SHP77 (cell line): ENCODE measurements around the gene FBP1.
"Not testable (repeated sequence)": the region's sequence is repeated elsewhere in the genome, so short reads cannot be mapped to it uniquely, and the experiment has no call there.

Experiments
- DNase-seq, 2 experiments: peaks; one replicate each; lab custom pipeline; 2025; lab: John Stamatoyannopoulos, UW

Gene FBP1

DNA sequence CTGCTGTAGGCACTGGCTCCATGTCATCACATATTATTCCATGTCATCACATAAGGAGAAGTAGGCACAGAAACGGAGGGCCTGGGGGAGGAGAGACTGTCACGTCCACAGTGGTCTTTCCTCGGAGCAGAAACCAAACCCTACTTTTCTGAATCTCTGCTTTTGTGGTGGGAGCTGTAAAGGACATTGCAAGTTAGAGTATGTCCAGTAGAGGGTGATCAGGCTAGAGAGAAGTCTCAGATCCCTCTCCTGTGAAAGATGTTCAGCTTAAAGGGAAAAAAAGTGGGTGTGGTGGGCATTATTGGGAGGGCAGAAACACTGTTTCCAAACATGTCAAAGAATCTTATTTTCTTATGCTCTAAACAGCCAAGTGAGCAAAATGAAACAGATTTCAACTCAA lies 26.3 kb downstream of the FBP1 start:
- DNase-seq, result no peak

DNA sequence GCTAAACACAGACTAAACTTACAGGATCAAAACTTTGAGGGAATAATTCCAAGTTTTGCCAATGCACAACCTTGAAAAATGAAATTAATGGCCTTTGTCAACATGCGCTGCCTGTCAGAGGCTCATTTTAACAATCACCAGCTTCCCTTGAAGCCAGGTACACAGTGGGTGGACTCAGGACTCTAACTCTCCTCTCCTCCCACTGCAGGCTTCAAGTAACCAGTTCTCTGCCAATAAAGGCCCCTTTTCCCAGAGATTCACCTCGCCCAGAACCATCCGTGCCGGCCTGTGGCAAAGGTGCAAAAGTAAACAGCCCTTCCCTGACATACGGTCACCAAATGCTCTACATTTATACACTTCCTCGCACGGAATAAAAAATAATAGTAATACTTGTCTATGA lies 27.2 kb downstream of the FBP1 start:
- DNase-seq, result no peak

DNA sequence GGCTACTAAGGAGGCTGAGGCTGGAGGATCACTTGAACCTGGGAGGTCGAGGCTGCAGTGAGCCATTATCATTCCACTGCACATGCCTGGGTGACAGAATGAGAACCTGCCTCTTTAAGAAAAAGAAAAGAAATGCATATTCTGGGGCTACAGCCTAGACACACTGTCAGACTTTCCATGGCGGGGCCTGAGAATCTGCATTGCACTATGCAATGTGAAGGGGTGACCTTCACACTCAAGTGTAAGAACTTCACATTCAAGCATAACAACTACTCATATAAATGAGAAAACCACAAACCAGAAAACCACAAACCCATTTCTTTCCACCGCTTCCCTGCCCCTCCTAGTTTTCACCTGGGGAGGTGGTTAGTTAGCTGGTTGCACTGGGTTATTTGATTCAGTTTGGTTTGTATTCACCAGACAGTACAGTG lies 27.7 kb downstream of the FBP1 start:
- no peak for DNase-seq

DNA sequence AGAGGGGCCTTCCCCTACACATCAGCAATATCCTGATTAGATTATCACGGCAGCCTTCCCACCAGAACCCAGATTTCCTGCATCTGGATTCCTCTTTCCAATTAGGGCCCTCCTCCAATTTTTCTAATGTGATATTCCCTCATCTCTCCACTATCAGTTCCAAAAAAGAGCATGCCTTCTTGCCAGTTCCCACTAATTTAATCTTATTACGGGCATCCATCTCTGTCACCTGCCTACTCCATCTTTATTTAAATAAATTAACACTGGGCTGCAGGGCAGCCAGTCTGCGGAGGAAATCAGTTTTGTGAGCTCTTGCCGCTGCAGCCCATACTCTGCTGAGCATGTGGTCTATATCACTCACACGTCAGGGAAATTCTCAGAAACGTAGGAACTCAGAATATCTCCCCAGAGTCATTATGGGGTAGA lies 29.1 kb downstream of the FBP1 start:
- no peak for DNase-seq

DNA sequence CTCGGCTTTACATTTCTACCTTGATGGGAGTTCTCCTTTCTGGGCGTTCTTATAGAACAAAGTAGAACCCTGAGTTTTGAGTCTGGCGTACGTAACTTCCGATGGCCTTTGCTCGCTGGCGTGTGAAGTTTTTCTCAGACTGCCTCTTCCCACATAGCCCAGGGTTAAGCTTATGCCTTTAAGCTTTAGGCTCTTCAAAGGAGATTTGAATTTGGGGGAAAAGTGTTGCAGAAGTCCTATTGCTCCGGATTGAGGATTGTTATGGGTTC lies 32.0 kb downstream of the FBP1 start:
- DNase-seq, result no peak

DNA sequence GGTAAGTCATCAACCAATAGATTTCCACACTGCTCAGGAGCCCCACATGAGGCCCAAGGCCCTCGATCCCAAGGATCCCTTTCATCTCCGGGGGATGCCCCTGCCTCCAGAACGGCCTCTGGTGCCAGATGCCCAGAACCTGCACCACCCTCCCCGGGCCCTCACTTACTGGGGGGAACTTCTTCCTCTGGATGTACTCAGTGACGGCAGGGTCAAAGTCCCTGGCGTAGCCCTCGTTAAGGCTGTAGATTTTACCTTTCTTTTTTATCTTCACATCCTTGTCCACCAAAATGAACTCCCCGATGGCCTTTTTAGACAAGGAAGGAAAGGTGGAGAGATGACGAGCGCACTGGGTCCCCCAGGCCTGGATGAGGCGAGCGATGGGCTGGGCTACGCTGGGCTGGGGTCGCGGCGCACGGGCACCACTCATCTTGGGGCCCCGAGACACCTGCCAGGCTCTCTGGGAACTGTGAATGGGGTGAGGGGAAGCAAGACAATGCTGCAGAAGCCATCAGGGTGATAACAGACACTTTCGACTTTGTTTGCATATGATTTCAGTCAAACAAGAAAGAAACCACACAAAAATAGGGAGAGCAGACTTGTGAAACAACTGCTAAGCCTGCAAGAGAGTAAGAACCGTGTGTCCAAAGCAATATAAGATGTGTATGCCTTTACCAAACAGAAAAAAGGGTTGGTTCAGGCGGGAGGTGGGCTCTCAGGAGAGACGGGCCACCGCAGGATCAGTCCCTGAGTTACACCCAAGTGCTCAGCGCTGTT lies 32.5 kb downstream of the FBP1 start:
- no peak for DNase-seq

DNA sequence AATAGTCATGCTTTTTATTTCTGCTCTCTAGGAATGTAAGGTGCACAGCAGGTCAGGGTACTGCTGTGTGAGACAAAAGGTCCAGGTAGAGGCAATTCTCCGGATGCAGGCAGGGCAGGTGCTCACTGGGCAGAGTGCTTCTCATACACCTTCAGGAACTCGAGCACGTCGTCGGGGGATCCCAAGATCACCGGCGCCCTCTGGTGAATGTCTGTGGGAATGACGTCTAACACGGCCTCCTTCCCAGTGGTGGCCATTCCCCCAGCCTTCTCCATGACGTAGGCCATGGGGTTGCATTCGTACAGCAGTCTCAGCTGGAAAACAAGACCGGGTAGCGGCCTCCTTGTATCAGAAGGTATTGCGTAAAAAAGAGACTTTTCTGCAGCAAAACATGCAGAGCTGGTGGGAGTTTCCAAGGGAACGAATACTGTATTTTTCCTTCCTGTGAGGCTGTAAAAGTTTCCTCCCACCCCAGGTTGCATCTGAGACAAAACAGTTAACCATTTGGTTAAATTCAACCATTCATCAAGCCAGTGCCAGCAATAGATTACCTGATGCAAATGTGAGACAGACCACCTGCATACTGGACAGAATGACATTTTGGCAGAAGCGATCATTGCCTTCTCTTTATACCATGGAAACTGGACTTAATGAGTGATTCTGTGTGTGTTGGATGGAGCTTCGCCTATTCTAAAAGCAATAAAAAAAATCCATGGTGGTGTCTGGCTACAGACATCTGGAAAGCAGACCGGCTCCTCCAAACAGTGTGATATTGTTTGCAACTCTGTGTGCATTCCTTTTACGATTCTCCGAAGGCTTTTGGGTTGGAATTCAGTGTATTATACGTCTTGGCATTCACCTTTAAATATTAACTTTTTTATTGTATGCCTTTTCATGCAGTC lies 35.8 kb downstream of the FBP1 start:
- peak; percentile 42 to 56 for DNase-seq

DNA sequence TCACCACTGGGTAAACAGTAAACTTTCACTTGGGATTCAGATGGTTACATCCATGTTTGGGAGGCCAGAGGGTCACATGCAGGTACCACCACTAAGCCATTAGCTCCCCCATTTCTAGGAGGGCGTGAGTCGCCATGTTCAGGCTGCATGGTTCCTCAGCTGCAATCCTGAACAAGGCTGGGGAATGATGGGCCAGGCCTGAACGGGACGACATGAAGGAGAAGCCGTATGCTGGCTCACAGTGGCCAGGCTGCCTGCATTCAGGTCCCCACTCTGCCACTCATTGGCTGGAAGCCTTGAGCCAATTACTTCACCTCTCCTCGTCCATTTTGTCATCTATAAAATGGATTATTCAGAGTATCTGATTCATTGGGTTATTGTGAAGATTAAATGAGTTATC lies 36.7 kb downstream of the FBP1 start:
- no peak for DNase-seq

DNA sequence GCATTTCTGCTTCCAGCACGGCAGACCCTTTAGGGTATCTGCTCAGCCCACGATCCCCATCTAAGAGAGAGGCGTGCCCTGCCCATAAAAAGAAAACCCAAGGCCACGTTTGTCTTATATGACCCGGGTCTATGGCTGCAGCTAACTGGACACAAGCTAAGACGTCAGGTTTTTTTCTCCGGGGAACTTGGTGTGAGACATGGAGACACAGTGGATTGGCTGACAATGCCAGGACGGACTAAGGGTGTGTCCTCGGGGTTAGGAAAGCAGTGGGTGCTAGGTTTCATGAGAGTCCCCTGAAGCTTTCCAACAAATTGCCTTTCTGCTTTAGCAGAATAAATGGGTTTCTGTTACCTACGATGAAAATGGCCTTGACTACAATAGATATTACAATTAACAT lies 38.6 kb downstream of the FBP1 start:
- no peak for DNase-seq

DNA sequence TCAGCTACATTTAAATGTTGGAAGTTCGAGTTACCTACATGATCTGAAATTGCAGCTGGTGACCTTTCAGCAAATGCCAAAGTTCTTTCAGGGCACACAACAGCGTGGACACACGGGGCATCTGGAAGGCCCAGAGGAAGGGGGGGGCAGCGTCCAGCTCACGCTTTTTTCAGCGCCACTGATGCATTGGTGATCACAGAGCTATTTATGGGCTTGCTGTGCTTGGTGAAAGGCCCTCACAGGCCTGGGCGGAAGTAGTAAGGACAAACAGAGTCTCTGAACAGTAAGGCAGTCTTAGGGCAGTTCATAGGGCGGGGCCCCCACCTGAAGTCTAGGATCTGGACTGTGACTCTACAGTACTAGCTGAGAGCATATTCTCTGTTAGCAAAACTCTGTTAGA lies 39.1 kb downstream of the FBP1 start:
- peak in 1 of 2 experiments; percentile 28 for DNase-seq

DNA sequence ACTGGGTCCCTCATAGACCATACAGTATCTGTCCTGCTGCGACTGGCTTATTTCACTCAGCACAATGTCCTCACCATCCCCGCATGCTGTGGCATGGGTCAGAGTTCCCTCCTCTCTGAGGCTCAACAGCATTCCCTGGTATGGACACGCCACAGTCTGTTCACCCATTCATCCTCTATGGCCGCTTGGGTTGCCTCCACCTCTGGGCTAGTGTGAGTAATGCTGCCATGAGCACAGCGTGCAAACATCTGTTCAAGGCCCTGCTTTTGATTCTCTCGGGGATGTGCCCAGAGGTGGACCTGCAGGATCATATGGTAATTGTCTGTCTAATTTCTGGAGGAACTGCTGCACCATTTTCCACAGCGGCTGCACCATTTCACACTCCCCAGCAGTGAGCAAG lies 40.2 kb downstream of the FBP1 start:
- DNase-seq, result no peak

DNA sequence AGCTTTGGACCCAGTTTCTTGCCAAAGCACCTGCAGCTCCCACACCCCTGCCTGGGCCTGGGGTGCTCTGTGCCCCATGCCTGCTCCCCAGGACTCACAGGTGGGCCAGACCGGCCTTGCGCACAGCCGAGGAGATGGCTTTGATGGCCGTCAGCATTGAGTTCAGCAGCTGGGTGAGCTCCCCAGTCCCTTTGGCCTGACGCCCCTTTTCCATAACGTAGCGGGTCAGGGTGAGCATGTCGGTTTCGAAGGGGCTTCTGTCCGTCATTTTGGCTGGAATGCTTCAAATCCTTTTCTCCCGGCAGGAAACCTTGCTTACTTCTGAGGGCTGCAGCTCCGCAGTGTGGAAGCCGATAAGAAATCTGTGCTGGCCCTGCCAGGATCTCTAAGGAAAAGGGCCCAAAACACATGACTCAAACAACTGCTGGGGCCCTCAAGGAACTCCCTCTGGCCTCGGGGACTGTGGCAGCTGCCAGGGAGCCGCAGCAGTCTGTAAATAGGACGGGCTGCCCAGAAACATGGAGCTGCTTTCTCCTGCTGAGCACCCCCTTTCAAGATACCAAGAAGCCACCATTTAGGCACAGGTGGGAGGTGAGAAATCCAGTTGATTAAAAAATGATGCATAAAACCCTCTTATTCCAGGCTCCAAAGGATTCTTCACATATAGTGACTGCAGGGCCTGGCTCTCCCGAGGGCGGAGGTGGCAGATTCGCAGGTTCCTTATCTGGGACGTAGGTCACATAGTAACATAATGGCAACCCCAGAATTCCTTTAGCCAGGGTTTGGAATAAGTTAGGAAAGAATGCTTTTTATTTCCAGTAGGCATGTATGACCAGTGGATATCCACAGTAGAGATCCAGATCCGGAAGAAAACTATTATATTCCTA lies 45.6 kb downstream of the FBP1 start, which contains the start of gene FBP2:
Gene FBP2 (minus strand): TSS at position 366 of the 887 bp plus-strand sequence. CDS start 98 bp downstream, at position 268.
- DNase-seq, result no peak

DNA sequence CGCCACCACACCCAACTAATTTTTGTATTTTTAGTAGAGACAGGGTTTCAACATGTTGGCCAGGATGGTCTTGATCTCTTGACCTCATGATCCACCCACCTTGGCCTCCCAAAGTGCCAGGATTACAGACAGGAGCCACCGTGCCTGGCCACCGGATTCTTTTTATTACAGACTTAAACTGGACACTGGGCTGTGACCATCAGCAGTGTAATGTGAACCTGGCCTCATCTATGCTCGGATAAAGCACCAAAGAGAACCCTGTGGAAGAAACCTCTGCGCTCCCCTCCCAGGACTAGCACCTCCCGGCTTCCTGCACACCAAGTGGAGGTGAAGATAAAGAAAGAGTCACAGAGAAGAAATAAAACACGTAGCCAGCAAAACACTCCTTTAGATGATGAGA lies 46.6 kb downstream of the FBP1 start:
- not testable (repeated sequence) for DNase-seq

DNA sequence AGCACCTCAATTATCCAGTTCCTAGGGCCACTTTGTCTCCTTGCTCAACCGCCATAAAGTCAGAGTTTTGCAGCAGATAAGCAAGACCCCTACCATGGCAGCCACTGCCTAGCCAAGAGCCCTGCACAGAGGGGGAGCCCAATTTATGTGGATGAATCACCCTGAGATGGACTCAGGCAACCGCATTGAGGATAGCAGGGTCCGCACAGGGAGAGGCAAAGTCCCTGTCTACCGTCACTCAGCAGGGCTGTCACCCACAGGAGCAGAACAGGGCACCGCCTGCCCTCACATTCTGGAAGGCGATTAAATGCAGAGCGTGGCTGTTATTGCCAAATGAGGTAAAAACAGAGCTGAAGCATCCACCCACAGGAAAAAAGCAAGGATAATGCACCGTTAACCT lies 47.4 kb downstream of the FBP1 start:
- DNase-seq, result no peak

DNA sequence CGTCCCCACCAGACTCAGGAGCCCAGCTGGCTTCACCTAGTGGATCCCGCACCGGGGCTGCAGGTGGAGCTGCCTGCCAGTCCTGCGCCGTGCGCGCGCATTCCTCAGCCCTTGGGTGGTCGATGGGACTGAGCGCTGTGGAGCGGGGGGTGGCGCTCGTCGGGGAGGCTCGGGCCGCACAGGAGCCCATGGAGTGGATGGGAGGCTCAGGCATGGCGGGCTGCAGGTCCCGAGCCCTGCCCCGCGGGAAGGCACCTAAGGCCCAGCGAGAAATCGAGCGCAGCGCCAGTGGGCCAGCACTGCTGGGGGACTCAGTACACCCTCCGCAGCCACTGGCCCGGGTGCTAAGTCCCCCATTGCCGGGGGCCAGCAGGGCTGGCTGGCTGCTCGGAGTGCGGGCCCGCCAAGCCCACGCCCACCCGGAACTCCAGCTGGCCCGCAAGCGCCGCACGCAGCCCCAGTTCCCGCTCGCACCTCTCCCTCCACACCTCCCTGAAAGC lies 48.2 kb downstream of the FBP1 start:
- DNase-seq, result not testable (repeated sequence)

DNA sequence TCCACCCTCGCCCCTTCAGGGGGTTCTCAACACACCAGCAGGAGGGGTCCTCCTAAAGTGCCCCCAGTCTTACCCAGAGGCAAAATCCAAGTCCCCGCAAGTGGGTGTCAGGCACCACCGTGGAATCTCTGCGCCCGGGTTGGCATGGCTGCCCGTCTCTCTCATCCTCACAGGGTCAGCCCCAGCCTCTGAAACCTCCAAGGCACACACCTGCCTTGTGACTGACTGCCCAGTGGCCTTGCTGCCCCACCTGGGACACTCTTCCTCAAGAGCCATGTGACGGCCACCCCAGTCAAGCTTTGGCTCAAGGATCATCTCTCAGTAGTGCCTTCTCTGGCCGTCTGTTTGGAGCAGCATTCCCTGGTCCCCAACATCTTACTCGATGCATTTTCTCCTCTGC lies 50.6 kb downstream of the FBP1 start:
- no peak for DNase-seq

DNA sequence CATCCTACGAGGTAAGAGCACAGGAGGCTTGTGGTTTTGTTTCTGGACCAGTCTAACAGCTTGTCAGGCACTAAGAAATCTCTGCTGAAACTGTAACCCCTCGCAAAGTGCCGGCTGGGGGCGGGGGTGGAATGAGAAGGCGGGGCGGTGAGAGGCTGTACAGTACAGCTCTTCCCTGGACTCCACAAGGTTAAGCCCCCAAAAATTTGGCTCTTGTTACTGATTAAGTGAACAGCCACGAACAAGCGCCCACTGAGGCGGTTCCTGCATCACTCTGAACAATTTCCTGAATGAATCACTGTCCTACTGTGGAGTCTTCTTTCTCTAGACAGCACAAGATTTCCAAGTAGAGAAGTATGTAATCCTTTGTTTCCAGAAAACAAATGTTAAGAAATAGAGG lies 52.5 kb downstream of the FBP1 start:
- DNase-seq, result no peak

DNA sequence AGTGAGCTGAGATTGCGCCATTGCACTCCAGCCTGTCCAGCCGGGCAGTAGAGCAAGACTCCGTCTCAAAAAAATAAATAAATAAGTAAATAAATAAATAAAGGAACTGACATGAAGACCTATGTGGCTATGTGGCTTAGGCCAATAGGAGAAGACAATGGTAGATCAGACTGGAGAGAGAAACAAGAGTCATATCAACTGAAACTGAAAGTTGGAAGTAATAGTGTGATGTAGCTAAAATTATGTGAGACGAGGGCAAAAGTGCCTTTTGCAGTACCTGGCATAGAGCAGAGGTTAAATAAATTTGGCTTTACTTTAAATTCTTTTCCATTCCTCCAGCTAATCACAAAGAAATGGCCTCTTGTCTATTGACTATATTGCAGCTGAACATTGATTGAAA lies 53.0 kb downstream of the FBP1 start:
- DNase-seq, result no peak

DNA sequence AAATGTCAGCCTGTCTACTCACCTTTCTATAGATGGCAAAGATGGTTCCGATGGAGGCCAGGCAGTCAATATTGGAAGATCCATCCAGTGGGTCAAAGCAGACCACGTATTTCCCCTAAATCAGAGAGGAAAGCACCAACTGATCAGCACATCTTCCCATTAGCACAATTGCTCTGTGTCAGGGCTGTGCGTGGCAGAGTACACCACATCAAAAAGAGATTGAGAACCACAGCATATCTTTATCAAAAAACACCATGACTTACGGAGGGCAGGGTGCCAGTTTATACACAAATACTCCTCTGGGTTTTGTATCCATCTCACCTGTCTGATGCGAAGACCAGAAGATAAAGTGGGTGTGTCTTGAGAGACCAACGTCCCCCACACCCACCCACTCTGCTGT lies 54.8 kb downstream of the FBP1 start:
- no peak for DNase-seq

DNA sequence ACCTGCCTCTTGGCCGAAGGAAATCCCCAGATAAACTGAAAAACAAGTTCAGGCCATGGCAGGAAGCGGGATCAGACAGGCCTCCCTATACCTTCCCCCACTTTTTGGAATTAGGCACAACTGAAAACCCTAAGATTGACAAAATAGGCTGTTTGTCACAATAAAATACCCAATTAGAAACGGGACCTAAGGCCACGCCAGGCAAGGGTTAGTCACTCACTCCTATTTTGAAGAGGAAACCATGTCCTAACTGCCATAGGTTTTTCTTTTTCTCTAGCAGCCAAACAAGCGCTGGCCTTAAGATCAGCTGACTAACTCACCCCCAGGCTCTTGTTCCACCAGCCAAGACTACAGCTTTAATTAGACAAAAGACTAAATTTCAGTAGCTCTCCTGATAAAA lies 57.6 kb downstream of the FBP1 start:
- DNase-seq, result no peak

DNA sequence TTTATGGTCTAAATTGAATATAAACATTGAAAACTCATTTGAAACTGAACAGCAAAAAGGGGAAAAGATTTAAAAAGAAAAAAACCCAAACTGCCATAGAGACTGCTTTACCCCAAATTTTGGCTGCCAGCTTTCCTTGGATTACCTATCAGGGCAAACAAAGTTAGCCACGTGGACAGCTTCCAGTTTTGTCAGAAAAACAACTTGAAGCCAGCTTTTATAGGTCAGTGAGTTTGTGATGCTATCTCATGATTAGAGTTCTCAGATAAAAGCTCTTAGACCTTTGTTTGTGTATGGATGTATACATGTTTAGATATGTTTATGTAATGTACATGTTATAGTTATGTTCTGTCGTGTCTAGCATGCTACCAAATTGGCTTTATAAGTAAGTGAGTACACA lies 61.7 kb downstream of the FBP1 start:
- DNase-seq, result no peak

DNA sequence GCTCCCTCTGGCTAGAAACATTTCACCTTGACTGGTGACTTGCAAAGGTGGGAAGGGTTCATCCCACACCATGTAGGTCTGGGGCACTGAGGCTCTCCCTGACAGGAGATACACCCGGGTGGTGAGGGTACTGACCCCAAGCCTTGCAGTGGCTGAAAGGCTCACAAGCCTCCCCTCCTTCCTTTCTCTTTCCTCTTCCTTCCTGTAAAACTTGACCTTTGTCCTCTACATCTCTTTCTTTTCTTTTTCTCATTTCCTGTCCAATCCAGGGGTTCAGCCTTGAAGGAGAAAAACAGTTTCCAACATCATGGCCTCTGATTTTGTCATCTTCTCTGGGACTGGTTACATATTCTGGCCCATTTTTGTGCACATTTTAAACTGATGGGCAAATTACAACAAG lies 62.3 kb downstream of the FBP1 start:
- no peak for DNase-seq
